HG02981 (cell line): ENCODE measurements around the gene CAPN2.

Experiments
- ATAC-seq: cut with Tn5 transposase; IDR thresholded peaks from one replicate; pipeline ENCODE4 v1.9.1; 2021; ENCODE audit warnings: mild to moderate bottlenecking, moderate library complexity; ENCODE audit not compliant: unreplicated experiment

The CAPN2 gene

GRCh38 chr1:223824712-223825111 lies 112.4 kb downstream of the CAPN2 start:
- no peak for ATAC-seq
